Measurements from ENCODE around the gene FBXO17. TPM values are rescaled to one million over a fixed set of nuclear protein-coding genes. Genes with fewer than 3 reads are reported as not detected.

The FBXO17 gene, protein sequence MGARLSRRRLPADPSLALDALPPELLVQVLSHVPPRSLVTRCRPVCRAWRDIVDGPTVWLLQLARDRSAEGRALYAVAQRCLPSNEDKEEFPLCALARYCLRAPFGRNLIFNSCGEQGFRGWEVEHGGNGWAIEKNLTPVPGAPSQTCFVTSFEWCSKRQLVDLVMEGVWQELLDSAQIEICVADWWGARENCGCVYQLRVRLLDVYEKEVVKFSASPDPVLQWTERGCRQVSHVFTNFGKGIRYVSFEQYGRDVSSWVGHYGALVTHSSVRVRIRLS
- total RNA-seq (2021; fragmentation: NEBNext Ultra II Directional; extraction: Animal tissue kit (Norgen Biotek cat#: 25700)) = 10 to 100 TPM; 17.5 to 21.5 (median 18.7) TPM
- long read RNA-seq, transcript FBXO17-201 (6 exons, 2,386 nt) = major isoform, 15 of 25 reads
- long read RNA-seq, partial matches to known transcripts = 3 of 25 reads
- long read RNA-seq, other reads (novel, unspliced or antisense) = 6 of 25 reads

- Mint-ChIP-seq H3K9me3 (no peaks in the 10 kb centered on the region), H3K4me3 (peak within 1 kb of the TSS; percentile 93), H3K4me1 (ENCODE audit: low read depth) (peaks cover 40% of the 10 kb centered on the region), H3K27me3 (ENCODE audit: insufficient read depth) (peaks cover 8% of the 10 kb centered on the region; the same call in 1 of the 2 replicates), H3K27ac (peak within 1 kb of the TSS; percentile 92), H3K36me3 (ENCODE audit: low read depth) (peaks cover 5% of the 10 kb centered on the region)
- TF ChIP-seq CTCF (IDR thresholded peaks at IDR 0.05) = no peak
- peak; percentile 46 for DNase-seq
These were observed at the start of gene FBXO17 for GRCh38 chr19:38975214-38975860. FBXO17 (minus strand) TSS chr19:38975742; CDS start chr19:38950319, 25,423 bp downstream.

DNA sequence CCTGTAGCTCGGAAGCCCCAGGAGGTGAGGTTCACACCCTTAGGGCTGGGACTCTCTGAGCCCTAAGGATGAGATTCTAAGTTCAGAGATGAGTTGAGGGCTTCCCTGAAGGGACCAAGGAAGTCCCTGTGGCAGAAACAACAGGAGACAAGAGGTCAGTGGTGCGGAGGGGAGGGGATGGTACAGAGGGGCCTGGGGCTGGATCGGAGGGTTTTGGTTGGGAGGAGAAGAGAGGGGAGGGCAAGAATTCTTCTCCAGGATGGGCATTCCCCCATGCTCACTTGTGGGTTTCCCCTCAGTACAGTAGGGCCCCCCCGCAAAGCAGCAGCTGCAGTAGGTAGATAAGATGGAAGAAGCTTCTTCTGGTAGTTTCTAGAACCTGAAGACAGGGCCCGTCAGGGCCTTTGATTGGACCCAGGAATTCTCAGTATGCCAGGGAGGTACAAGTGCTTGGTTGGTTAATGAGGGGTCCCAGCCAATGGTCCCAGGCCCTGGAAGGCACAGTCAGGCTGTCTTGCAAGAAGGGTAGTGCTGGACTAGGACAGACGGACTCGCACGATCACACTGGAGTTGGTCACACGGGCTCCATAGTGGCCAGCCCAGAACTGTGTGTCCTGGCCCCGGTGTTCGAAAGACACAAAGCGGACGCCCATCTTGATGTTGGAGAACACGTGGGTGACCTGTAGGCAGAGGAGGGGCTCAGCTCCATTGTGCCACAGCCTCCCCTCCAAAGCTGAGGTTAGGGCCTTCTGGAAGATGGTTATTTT lies 49.5 kb upstream of the FBXO17 start:
- peaks cover 28% of the 10 kb centered on the region; the same call in 1 of the 2 replicates for H3K27me3 Mint-ChIP-seq (ENCODE audit: insufficient read depth)
- H3K4me1 Mint-ChIP-seq (ENCODE audit: low read depth) = no peaks in the 10 kb centered on the region
- DNase-seq = no peak
- TF ChIP-seq CTCF (IDR thresholded peaks at IDR 0.05) = no peak
- no peak overlapping the region for H3K27ac Mint-ChIP-seq
- H3K4me3 Mint-ChIP-seq = no peak overlapping the region
- no peaks in the 10 kb centered on the region for H3K36me3 Mint-ChIP-seq (ENCODE audit: low read depth)
- peaks cover 5% of the 10 kb centered on the region; the same call in 1 of the 2 replicates for H3K9me3 Mint-ChIP-seq

GRCh38 chr19:39021063-39021462 lies 45.5 kb upstream of the FBXO17 start:
- Mint-ChIP-seq H3K27ac (no peak overlapping the region), H3K4me3 (no peak overlapping the region), H3K36me3 (ENCODE audit: low read depth) (no peaks in the 10 kb centered on the region), H3K4me1 (ENCODE audit: low read depth) (no peaks in the 10 kb centered on the region), H3K9me3 (peaks cover 5% of the 10 kb centered on the region; the same call in 1 of the 2 replicates), H3K27me3 (ENCODE audit: insufficient read depth) (peaks cover 37% of the 10 kb centered on the region)
- no peak for DNase-seq
- no peak for TF ChIP-seq CTCF (IDR thresholded peaks at IDR 0.05)

GRCh38 chr19:39017646-39018045 lies 42.1 kb upstream of the FBXO17 start:
- no peak overlapping the region for H3K4me3 Mint-ChIP-seq
- no peak for TF ChIP-seq CTCF (IDR thresholded peaks at IDR 0.05)
- no peak for DNase-seq
- no peaks in the 10 kb centered on the region for H3K36me3 Mint-ChIP-seq (ENCODE audit: low read depth)
- H3K4me1 Mint-ChIP-seq (ENCODE audit: low read depth) = no peaks in the 10 kb centered on the region
- no peak overlapping the region for H3K27ac Mint-ChIP-seq
- H3K27me3 Mint-ChIP-seq (ENCODE audit: insufficient read depth) = peaks cover 29% of the 10 kb centered on the region
- 0 out of 2 replicates have a peak, but pooled peaks cover 3% of the 10 kb centered on the region for H3K9me3 Mint-ChIP-seq

GRCh38 chr19:39017026-39017425 lies 41.5 kb upstream of the FBXO17 start:
- Mint-ChIP-seq H3K36me3 (ENCODE audit: low read depth) (no peaks in the 10 kb centered on the region), H3K27me3 (ENCODE audit: insufficient read depth) (peaks cover 31% of the 10 kb centered on the region), H3K4me1 (ENCODE audit: low read depth) (no peaks in the 10 kb centered on the region), H3K4me3 (no peak overlapping the region), H3K9me3 (0 out of 2 replicates have a peak, but pooled peaks cover 3% of the 10 kb centered on the region), H3K27ac (no peak overlapping the region)
- TF ChIP-seq CTCF (IDR thresholded peaks at IDR 0.05) = no peak
- DNase-seq = no peak
